D721Med (cell line): ENCODE measurements around the gene KATNA1.
"Not testable (repeated sequence)": the region's sequence is repeated elsewhere in the genome, so short reads cannot be mapped to it uniquely, and the experiment has no call there.

ENCODE experiments used
- DNase-seq: peaks from one replicate; pipeline ENCODE4 v3.0.0; 2011; ENCODE audit warnings: low spot score; ENCODE audit not compliant: insufficient read length
- FAIRE-seq: peaks from 2 replicates; lab custom pipeline; 2011; peaks lifted over from hg19 to GRCh38; lab: Jason Lieb, UNC
- TF ChIP-seq, protein P1 (sequence below): IDR thresholded peaks from 2 replicates; pipeline ENCODE4 v1.5.1; 2012; ENCODE audit warnings: mild to moderate bottlenecking, control low read depth; ENCODE audit not compliant: insufficient read depth; ENCODE audit errors: missing control alignments

KATNA1 gene

DNA sequence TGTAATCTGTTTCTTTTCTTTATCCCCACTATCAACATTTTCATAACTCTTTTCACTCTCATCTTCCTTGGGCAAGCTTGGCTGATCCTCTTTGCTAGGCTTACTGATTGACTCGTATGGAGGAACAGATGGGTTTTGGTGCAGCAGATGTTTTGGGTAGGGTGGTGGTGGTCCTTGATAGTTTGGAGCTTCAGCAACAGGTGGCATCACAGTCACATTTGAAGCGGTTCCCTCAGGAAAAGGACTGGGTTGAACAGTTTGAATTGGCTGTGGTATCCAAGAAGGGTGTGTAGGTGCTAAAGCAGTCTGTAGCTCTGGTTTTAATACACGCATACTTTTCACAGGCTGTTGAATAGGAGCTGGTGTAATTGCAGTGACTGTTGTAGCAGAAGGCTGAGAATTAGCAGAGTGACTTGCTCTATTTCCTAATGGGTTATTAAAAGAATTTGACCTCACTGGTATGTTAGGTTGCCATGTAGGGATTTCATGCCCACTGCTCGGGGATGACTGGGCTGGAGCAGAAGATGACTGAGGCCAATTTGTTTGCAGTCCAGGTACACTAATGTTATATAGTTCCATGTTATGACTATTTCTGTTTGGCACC lies 34.8 kb upstream of the KATNA1 start:
- FAIRE-seq (peak; percentile 96), DNase-seq (no peak)
- TF ChIP-seq, protein P1, sequence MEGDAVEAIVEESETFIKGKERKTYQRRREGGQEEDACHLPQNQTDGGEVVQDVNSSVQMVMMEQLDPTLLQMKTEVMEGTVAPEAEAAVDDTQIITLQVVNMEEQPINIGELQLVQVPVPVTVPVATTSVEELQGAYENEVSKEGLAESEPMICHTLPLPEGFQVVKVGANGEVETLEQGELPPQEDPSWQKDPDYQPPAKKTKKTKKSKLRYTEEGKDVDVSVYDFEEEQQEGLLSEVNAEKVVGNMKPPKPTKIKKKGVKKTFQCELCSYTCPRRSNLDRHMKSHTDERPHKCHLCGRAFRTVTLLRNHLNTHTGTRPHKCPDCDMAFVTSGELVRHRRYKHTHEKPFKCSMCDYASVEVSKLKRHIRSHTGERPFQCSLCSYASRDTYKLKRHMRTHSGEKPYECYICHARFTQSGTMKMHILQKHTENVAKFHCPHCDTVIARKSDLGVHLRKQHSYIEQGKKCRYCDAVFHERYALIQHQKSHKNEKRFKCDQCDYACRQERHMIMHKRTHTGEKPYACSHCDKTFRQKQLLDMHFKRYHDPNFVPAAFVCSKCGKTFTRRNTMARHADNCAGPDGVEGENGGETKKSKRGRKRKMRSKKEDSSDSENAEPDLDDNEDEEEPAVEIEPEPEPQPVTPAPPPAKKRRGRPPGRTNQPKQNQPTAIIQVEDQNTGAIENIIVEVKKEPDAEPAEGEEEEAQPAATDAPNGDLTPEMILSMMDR, result peak; percentile 22

DNA sequence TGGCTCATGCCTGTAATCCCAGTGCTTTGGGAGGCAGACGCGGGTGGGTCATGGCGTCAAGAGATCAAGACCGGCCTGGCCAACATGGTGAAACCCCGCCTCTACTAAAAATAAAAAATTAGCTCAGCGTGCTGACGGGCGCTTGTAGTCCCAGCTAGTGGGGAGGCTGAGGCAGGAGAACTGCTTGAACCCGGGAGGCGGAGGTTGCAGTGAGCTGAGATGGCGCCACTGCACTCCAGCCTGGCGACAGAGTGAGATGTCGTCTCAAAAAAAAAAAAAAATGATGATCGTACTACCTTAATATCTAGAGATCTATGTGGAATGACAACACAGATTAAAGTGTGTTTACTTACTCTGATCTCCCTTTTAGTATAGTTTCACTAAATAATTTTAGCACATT lies 33.3 kb upstream of the KATNA1 start:
- not testable (repeated sequence) for FAIRE-seq, DNase-seq

DNA sequence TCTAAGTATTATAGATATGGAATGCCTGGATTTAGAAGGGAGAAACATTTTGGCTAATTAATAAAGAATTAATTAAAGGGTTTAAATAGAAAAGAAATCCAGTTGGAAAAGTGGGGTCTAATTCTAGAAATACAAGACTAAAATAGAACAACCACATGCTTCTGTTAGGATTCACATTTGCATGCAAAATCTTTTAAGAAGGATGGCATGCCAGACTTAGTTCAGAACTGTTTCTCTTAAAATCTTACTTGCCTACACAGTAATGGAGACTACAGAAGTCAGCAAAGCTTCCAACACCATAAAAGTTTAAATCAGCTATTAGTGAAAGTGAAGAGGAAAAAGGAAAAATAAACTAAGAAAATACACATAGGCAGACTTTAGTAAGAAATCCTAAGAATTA lies 32.7 kb upstream of the KATNA1 start:
- TF ChIP-seq, protein P1, result no peak
- FAIRE-seq (peak; percentile 66), DNase-seq (no peak)

DNA sequence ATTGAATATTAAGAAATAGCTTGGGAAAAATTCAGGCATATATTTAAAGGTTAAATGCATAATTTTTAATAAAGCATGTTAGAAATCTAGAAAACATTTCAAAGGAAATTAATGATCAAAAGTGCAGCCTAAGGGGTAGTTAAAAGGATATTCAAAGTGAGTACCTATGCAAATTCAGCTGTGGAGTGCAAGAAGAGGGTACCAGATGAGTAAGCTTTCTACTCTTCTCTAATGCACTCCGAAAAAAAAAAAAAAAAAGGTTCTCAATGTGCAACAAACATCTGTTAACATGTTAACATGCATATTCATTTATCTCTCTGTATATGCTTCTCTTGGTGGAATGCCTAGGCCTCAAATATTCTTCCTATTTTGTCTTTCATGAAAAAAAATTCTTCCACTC lies 32.0 kb upstream of the KATNA1 start:
- FAIRE-seq (peak; percentile 16), DNase-seq (no peak)
- TF ChIP-seq, protein P1, result no peak

DNA sequence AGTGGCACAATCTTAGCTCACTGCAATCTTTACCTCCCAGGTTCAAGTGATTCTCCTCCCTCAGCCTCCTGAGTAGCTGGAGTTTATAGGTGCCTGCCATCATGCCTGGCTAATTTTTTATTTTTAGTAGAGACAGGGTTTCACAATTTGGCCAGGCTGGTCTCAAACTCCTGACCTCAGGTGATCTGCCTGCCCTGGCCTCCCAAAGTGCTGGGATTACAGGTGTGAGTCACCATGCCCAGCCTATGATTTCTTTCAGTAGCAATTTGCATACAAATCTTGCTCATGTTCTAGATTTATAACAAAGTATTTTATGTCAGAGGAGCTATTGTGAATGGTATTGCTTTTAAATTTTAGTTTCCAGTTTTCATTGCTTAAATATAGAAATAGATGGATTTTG lies 23.8 kb upstream of the KATNA1 start:
- DNase-seq, FAIRE-seq: not testable (repeated sequence)

DNA sequence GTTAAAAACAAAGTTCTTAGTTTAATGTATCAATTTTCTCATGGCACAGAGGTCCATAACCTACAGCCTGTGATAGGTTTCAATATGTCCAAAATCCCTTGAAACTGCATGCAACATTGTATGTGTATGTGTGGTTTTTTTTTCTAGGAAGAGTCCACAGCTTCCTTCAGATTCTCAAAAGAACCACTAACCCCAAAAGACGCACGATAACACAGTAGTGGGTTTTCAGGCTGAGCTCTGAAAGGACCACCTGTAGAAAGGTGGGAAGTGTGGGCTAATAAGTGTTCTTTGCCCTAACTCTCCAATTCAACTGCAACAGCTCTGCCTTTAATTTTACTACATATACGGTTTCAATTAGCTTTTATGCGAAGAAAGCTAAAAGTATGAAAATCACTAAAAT lies 11.5 kb upstream of the KATNA1 start:
- TF ChIP-seq, protein P1, result no peak
- DNase-seq (no peak), FAIRE-seq (no peak)

DNA sequence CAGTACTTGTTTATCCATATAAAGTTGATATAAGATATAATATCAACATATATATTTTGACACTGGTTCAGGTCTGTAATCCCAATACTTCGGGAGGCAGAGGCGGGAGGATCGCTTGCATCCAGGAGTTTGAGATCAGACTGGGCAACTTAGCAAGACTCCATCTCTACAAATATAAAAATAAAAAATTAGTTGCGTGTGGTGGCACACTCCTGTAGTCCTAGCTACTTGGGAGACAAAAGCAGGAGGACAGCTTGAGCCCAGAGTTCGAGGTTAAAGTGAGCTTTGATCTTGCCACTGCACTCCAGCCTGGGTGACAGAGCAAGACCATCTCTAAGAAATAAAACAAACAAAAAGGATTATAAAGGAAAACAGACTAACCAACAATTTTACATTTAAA lies 8.9 kb upstream of the KATNA1 start:
- DNase-seq, result no peak
- no peak for FAIRE-seq
- TF ChIP-seq, protein P1, result no peak

DNA sequence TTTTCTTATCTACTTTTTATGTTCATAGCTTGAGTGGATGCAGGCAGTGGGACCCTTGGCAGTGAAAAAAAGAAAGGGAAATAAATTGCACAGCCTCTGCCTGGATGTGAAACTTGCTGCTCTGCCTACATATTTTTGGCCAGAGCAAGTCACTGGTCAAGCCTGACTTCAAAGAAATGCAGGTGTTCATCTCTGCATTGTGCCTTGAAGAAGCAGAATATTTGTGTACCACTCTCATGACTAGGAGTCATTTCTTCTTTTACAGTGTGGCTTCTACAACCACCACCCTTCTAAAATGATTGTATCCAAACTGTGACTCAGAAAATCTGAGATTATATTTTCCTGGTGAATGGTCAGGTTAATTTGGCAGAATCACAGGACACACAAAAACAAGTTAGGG lies 2.5 kb upstream of the KATNA1 start:
- TF ChIP-seq, protein P1, result no peak
- FAIRE-seq (no peak), DNase-seq (no peak)
